Measurements from ENCODE around the gene RPRD1A. TPM values are rescaled to one million over a fixed set of nuclear protein-coding genes. Genes with fewer than 3 reads are reported as not detected.

RPRD1A gene
- polyA plus RNA-seq, 1 donor (not counting 4 experiments of a cell fraction or from before 2014, with no cell fraction given) = 55.5 TPM

DNA sequence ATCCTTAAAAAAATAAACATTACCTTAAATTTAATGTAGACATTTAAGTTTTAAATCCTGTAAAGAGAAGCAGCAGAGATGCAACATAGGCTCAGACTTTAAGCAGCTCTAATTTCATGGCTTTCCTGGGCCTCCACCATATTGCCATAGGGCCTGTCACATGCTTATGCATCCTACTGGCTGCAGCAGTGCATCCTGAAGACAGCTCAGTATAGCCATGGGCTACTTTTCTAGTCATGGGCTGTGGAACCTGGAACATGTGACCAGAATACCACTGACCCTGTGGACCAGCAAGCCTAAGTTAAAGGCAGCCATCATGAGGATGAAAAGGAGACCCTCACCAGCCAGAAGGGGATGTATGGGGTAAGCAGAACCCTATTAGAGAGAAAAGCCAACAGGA, 84.2 kb downstream of the RPRD1A start:
- no peaks in the 10 kb centered on the region for H3K9me3 ChIP-seq (ENCODE audit: control insufficient read depth, low read depth, low read length)
- TF ChIP-seq, protein P1, sequence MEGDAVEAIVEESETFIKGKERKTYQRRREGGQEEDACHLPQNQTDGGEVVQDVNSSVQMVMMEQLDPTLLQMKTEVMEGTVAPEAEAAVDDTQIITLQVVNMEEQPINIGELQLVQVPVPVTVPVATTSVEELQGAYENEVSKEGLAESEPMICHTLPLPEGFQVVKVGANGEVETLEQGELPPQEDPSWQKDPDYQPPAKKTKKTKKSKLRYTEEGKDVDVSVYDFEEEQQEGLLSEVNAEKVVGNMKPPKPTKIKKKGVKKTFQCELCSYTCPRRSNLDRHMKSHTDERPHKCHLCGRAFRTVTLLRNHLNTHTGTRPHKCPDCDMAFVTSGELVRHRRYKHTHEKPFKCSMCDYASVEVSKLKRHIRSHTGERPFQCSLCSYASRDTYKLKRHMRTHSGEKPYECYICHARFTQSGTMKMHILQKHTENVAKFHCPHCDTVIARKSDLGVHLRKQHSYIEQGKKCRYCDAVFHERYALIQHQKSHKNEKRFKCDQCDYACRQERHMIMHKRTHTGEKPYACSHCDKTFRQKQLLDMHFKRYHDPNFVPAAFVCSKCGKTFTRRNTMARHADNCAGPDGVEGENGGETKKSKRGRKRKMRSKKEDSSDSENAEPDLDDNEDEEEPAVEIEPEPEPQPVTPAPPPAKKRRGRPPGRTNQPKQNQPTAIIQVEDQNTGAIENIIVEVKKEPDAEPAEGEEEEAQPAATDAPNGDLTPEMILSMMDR (optimal IDR thresholded peaks at IDR 0.05 in 1 of 3, IDR thresholded peaks at IDR 0.05 in 1 of 3, conservative IDR thresholded peaks at IDR 0.05 in 1 of 3; ENCODE audit: extremely low read depth in 1 of 3, insufficient read depth in 2 of 3, low read length in 3 of 3) = no peak
- TF ChIP-seq EZH2 (IDR thresholded peaks at IDR 0.05; ENCODE audit: low read length) = no peak

DNA sequence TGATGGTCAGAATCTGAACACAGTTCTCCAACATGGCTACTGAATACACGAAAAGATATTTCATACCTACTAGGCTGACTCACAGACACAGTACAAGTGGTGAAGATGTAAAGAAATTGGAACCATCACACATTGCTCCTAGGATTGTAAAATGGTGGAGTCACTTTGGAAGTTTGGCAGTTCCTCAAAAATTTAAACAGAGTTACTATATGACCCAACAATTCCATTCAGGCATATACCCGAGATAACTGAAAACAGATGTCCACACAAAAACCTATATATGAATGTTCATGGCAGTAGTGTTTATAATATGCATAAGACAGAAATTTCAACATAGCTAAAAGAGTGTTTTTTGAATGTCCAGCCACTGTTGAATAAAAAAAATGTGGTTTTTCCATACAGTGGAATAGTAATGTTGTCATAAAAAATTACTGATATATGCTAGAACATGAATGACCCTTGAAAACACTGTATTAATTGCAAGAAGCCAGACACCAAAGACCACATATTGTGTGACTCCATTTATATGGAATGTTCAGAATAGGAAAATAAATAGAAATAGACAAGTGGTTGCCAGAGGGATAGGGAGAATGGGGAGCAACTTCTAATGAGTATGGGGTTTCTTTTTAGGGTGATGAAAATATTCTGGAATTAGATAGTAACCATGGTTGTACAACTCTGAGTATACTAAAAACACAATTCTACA, 84.8 kb downstream of the RPRD1A start:
- Histone ChIP-seq H3K27me3 (ENCODE audit: control insufficient read depth, extremely low read depth, insufficient read depth, low read length) (no peaks in the 10 kb centered on the region), H3K79me2 (ENCODE audit: control insufficient read depth, insufficient read depth, low read length) (no peaks in the 10 kb centered on the region), H3K9me1 (ENCODE audit: control insufficient read depth, extremely low read depth, insufficient read depth, low read length) (no peaks in the 10 kb centered on the region), H4K20me1 (ENCODE audit: control insufficient read depth, extremely low read depth, insufficient read depth, low read length) (no peaks in the 10 kb centered on the region), H2AFZ (ENCODE audit: control insufficient read depth, low read length) (no peak overlapping the region), H3K9me3 (ENCODE audit: control insufficient read depth, low read depth, low read length) (no peaks in the 10 kb centered on the region), H3K27ac (ENCODE audit: control insufficient read depth, insufficient read depth, low read length) (no peak overlapping the region), H3K9ac (ENCODE audit: control insufficient read depth, extremely low read depth, insufficient read depth, low read length) (no peak overlapping the region), H3K4me2 (ENCODE audit: control insufficient read depth, extremely low read depth, insufficient read depth, low read depth, low read length) (no peak overlapping the region), H3K36me3 (ENCODE audit: control insufficient read depth in 2 of 2, extremely low read depth in 1 of 2, insufficient read depth in 2 of 2, low read length in 2 of 2) (peaks cover 10 to 11% of the 10 kb centered on the region in 2 experiments), H3K4me3 (ENCODE audit: control insufficient read depth in 2 of 3, extremely low read depth in 1 of 3, insufficient read depth in 2 of 3, low read depth in 1 of 3, low read length in 3 of 3) (no peak overlapping the region), H3K4me1 (ENCODE audit: control insufficient read depth, extremely low read depth, insufficient read depth, low read length) (peaks cover 5% of the 10 kb centered on the region)
- no peak for DNase-seq (ENCODE audit: low read depth, low spot score)
- dilution Hi-C loops (cut with MboI; ENCODE audit: extremely low pct_ligation_motif_present, low sequenced_read_pairs) = no loop called here
- no peak for TF ChIP-seq EZH2 (IDR thresholded peaks at IDR 0.05; ENCODE audit: low read length)
- TF ChIP-seq, protein P1 (optimal IDR thresholded peaks at IDR 0.05 in 1 of 3, IDR thresholded peaks at IDR 0.05 in 1 of 3, conservative IDR thresholded peaks at IDR 0.05 in 1 of 3; ENCODE audit: extremely low read depth in 1 of 3, insufficient read depth in 2 of 3, low read length in 3 of 3) = no peak
- no peak for FAIRE-seq

More for the DNA sequence above, 84.2 kb downstream of the RPRD1A start:
- Histone ChIP-seq H3K4me2 (ENCODE audit: control insufficient read depth, extremely low read depth, insufficient read depth, low read depth, low read length) (no peak overlapping the region), H3K79me2 (ENCODE audit: control insufficient read depth, insufficient read depth, low read length) (no peaks in the 10 kb centered on the region), H2AFZ (ENCODE audit: control insufficient read depth, low read length) (no peak overlapping the region), H3K4me3 (ENCODE audit: control insufficient read depth in 2 of 3, extremely low read depth in 1 of 3, insufficient read depth in 2 of 3, low read depth in 1 of 3, low read length in 3 of 3) (no peak overlapping the region), H3K36me3 (ENCODE audit: control insufficient read depth in 2 of 2, extremely low read depth in 1 of 2, insufficient read depth in 2 of 2, low read length in 2 of 2) (peaks cover 6% of the 10 kb centered on the region in 2 experiments), H3K9ac (ENCODE audit: control insufficient read depth, extremely low read depth, insufficient read depth, low read length) (no peak overlapping the region), H3K9me1 (ENCODE audit: control insufficient read depth, extremely low read depth, insufficient read depth, low read length) (no peaks in the 10 kb centered on the region), H3K27ac (ENCODE audit: control insufficient read depth, insufficient read depth, low read length) (no peak overlapping the region), H3K4me1 (ENCODE audit: control insufficient read depth, extremely low read depth, insufficient read depth, low read length) (peaks cover 5% of the 10 kb centered on the region), H3K27me3 (ENCODE audit: control insufficient read depth, extremely low read depth, insufficient read depth, low read length) (no peaks in the 10 kb centered on the region), H4K20me1 (ENCODE audit: control insufficient read depth, extremely low read depth, insufficient read depth, low read length) (no peaks in the 10 kb centered on the region)
- FAIRE-seq (no peak), DNase-seq (ENCODE audit: low read depth, low spot score) (no peak)
- dilution Hi-C loops (cut with MboI; ENCODE audit: extremely low pct_ligation_motif_present, low sequenced_read_pairs) = no loop called here

All from keratinocyte (primary cell).